GM21515 (cell line): ENCODE data around the gene INPP5E.

ENCODE experiments used
- ATAC-seq: cut with Tn5 transposase; IDR thresholded peaks from one replicate; pipeline ENCODE4 v1.9.1; 2021; ENCODE audit not compliant: unreplicated experiment

Gene INPP5E

GRCh38 chr9:136473354-136473721 is 33.7 kb upstream of the INPP5E start:
- no peak for ATAC-seq

DNA sequence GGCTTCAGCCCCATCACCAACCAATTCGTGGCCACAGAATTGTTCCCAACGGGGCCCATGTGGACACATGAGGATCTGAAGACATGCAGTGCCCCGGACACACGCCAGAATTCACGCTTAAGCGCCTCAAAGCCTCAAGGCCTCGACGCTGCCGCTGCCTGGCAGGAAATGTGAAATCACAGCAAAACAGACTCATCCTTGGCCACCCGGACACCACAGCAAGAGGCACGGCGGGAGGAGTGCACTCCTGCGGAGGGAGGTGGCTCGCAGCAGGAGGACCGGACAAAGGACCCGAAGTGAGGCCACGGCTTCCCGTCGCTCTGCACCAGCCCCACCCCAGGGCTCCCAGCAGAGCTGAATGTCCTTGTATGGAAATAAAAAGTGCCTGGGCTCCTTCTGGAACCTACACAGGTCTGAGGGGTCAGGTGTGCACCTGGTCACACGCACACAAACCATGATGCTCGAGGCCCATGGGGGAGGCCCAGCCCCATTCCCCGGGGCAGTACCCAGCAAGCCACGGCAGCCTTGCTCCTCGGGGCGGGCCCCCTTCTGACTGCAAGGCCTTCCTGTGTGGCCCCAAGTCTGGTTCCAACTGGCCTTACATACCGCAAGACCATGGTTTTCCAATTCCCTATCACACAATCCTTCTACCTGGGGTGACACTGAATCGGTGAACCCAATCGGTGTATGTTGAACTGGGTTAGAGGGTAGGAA is 33.2 kb upstream of the INPP5E start:
- no peak for ATAC-seq

DNA sequence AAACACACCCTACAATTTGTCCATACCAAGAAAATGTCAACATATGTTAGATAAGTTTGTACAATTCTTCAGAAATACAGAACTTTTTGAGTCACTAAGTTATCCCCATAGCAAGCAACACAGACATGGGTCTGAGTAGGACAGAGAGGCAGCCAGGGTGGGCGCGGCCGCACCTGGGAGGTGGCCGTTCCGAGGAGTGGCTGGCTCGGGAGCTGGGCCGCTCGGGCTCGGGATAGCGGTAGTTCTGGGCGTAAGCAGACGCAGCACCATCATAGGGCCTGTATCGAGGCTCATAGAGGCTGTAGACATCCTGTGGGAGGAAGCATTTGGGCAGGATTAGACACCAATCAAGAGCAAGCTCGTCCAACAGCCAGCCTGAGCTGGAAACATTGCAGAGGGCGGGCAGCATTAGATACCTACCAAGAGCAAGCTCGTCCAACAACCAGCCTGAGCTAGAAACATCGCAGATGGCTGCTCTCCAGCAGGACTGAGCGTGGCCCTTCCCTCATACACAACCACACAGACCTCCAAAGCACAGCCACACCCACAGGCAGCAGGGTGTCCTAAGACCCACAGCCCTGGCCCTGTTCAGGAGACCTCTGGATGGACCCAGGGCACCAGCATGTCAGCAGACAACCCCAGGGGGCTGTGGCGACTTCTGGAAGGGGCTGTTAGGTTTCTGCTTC is 32.3 kb upstream of the INPP5E start:
- no peak for ATAC-seq

DNA sequence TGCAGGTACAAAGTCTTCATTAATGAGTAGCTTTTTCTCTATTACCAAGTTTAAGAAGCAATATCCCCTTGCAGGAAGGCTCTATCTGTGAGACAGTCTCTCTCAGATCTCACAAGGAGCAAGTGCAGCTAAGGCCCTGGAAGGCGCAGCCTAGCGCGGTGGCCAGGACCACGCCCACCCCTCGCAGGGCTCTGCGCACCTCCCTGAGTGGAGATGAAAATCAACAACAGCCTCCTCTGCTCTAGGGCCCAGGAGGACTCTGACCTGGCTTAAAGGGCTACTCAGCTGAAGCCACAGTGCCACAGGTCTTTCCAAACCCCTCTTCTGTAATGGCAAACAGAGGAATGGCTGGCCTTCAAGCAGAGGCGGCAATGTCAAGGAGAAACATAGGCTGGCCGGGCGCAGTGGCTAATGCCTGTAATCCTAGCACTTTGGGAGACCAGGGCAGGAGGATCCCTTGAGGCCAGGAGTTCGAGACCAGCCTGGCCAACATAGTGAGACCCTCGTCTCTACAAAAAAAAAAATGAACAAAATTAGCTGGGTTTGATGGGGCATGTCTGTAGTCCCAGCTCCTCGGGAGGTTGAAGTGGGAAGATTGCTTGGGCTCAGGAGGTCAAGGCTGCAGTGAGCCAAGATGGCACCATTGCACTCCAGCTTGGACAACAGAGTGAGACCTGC is 31.3 kb upstream of the INPP5E start:
- ATAC-seq = no peak

- no peak for ATAC-seq
Observed at GRCh38 chr9:136470356-136470755, 30.7 kb upstream of the INPP5E start.

DNA sequence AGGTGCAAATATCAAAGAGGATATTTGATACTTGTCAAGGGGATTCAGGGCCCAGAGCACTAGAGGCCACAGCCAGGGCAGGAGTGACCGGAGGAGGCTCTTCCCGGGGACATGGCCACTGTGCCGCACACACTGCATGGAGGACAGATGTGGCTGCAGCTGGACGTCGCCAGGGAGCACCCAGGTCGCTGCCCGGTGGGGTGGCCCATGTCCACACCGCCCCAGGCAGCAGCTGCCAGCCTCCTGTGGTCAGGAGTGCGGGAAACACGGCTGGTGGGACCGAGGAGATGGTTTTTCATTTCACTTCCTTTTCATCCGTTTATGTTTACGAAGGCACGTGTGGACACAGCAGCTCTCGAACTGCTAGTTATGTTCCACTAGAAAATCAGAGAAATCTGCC is 28.1 kb upstream of the INPP5E start:
- no peak for ATAC-seq

GRCh38 chr9:136466155-136466541 is 26.5 kb upstream of the INPP5E start:
- no peak for ATAC-seq

DNA sequence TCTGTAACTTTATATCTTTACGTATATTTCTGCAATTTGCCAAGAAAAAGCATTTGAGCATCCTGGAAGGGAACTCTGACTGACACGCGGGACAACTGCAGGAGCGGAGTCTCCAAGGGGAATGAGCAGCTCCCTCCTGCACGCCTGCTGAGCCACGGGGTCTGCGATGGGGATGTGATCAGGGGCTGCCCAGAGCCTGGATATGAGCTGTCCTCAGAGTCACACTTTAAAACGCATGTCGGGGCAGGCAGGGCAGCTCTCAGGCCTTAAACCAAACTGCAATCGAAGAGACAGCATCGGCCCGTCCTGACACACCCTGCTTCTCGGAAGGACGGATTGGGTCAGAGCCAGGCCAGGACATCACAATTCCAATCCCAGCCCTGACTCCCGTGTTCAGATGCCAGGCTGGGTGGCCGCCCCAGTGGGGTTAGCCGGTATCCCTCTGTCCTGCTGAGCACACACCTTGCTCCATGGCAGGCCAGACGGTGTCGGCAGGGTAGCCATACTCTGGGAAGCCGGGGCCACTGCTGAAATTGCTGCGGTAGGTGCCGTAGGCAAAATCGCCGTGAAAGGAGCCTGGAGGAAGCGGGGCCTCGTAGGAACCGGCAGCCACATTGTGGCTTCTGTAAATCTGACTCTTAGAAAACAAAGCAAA is 26.0 kb upstream of the INPP5E start:
- no peak for ATAC-seq

DNA sequence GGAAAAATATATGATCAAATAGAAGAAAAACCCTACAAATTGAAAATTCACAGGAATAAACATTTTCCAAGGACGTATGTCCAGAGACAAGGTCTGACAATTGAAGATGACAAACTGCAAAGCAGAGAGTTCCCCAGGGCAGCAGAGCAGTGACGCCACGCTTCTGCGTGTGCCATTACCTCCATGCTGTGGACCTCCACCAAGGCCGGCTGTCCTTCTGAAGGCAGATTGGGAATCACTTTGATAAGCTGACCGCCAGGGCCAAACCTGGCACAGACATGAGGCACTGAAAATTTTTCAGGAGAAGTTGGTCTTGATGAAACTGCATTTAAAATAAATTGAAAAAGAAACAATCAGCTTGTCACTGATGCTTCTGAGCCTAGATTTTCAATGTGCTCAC is 24.6 kb upstream of the INPP5E start:
- no peak for ATAC-seq

GRCh38 chr9:136463578-136463977 is 23.9 kb upstream of the INPP5E start:
- ATAC-seq = no peak

GRCh38 chr9:136462664-136463063 is 23.0 kb upstream of the INPP5E start:
- no peak for ATAC-seq

GRCh38 chr9:136460772-136461325 is 21.2 kb upstream of the INPP5E start:
- no peak for ATAC-seq

GRCh38 chr9:136459425-136459824 is 19.8 kb upstream of the INPP5E start:
- no peak for ATAC-seq

- ATAC-seq = no peak
Observed at GRCh38 chr9:136457326-136457725, 17.7 kb upstream of the INPP5E start.

- no peak for ATAC-seq
Observed at GRCh38 chr9:136456258-136456657, 16.6 kb upstream of the INPP5E start.

GRCh38 chr9:136455043-136456002 is 15.7 kb upstream of the INPP5E start:
- no peak for ATAC-seq

- no peak for ATAC-seq
Observed at GRCh38 chr9:136454026-136454796, 14.6 kb upstream of the INPP5E start.

DNA sequence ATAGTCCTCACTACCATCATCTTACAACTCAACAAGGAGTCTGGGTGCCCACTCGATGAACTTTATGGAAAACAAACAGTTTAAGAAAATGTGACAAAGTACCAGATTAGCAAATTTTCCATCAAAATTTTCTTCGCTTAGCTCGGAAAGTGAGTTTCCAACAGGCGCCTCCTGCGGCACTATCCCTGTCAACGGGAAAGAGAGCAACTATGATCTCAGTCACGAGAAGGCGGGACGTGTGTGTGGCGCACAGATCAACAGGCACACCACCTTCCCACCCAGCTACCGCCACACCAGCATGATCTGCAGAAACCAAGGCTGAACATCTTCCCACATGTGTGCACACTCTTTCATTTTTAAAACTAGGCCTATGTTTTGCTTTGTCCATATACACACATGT is 13.7 kb upstream of the INPP5E start:
- ATAC-seq = no peak

DNA sequence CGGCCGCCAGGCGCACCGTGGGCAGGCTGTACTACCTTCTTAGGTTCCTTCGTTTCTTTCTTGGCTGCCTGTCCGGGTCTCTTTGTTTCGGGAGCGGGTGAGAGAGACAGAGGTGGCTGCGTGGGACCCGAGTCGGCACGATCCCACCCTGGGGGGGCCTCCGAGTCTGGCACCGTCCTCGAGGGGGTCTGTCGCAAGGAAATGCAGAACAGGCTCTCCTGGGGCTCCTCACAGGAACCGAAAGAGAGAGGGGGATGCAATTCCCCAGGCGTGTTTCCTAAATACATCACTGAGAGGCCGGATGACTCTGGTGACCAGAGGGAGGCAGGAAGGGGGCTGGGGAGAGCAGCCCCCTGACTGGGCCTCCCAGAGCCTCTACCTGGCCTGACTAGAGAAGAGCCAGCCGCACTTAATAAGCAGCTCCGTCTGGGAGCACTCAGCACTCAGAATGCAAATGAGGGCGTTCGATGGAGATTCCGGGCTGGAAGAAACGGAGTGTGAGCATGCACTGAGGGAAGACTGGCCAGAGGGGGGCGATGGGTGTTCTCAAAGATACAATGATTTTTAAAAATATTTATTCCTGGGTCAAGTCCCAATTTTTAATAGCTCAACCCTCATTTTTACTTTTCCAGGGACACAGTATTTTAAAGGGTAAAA is 11.7 kb upstream of the INPP5E start:
- no peak for ATAC-seq
